Measurements from ENCODE around the gene LILRA1. TPM values are rescaled to one million over a fixed set of nuclear protein-coding genes. Genes with fewer than 3 reads are reported as not detected.
"Not testable (repeated sequence)": the region's sequence is repeated elsewhere in the genome, so short reads cannot be mapped to it uniquely, and the experiment has no call there.

The LILRA1 gene
- not detected in 2 replicates for total RNA-seq (2014; rRNA removed; shearing (Covaris generic))

DNA sequence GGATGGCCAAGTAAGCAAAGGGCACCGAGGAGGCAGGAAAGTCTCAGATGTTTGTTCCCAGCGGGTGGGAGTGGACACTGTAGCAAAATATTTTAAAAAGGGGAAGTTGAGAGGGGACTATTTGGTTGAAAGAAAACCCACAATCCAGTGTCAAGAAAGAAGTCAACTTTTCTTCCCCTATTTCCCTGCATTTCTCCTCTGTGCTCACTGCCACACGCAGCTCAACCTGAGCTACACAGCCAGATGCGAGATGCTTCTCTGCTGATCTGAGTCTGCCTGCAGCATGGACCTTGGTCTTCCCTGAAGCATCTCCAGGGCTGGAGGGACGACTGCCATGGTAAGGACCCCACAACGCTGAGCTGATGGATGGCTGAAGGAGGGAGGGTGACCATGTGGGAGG lies at the start of gene LILRA1:
Gene LILRA1, plus strand, starts transcription at position 188 of the 400 bp plus-strand sequence. CDS start 613 bp downstream, outside the sequence.
- not testable (repeated sequence) for H3K36me3 ChIP-seq (replicated peaks; ENCODE audit: control insufficient read depth, insufficient read depth, low read length); H3K4me3 ChIP-seq (ENCODE audit: insufficient read depth, low read depth, low read length); H3K27me3 ChIP-seq (ENCODE audit: control insufficient read depth, insufficient read depth, low read length); DNase-seq

DNA sequence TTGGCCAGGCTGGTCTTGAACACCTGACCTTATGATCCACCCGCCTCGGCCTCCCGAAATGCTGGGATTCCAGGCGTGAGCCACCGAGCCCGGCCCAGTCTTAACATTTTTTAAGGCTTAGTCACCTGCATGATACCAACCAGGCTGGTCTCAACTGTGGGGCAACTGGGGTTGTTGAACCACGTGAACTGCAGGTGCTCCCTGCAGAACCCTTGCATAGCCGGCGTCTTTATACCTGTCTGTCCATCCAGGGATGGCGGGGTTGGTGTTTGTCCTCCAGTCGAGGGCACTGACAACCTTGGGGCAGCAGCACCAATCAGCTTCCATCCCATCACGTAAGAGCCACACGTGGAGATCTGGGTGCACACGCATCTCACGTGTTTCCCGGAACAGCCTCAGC lies 44.6 kb upstream of the LILRA1 start:
- no peaks in the 10 kb centered on the region for H3K27me3 ChIP-seq (ENCODE audit: control insufficient read depth, insufficient read depth, low read length)
- no peak overlapping the region for H3K4me3 ChIP-seq (ENCODE audit: insufficient read depth, low read depth, low read length)
- no peak for DNase-seq
- H3K36me3 ChIP-seq (replicated peaks; ENCODE audit: control insufficient read depth, insufficient read depth, low read length), result no peaks in the 10 kb centered on the region

DNA sequence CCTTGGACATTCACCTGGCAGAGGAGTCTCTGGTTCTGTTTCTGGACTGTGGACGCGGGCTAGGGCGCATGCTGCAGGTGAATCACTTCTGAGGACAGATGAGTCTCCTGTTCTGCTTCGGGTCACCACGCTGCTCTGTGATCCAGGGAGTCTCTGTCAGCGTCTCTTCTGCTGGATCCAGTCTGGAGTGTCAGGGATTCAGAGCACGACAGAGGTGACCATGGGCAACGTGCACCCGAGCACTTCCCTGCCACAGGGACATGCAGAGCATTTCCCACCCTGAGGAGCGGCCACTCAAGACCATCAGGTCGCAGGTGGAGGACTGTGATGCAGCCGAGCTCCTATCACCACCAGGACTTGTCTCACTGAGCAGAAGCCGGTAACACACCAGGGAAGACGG lies 44.2 kb upstream of the LILRA1 start:
- H3K4me3 ChIP-seq (ENCODE audit: insufficient read depth, low read depth, low read length), result no peak overlapping the region
- no peaks in the 10 kb centered on the region for H3K27me3 ChIP-seq (ENCODE audit: control insufficient read depth, insufficient read depth, low read length)
- no peaks in the 10 kb centered on the region for H3K36me3 ChIP-seq (replicated peaks; ENCODE audit: control insufficient read depth, insufficient read depth, low read length)
- no peak for DNase-seq

DNA sequence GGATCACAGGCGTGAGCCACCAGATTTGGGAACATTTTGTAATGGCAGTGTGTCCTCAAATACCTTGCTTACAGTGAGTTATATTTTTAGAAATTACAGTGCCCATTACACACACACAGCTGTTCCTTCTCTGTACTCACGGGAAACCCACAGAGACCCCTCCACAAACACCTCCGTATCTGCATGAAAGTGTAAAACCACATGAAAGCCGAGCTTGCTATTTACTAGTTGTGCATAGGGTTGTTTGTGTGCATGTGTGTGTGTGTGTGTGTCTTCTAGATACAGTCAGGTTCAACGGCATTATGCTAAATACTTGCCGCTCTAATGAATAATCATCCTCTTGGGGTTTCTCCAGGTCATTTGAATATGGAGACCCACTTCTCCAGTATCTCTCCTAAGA lies 42.1 kb upstream of the LILRA1 start:
- no peak for DNase-seq

DNA sequence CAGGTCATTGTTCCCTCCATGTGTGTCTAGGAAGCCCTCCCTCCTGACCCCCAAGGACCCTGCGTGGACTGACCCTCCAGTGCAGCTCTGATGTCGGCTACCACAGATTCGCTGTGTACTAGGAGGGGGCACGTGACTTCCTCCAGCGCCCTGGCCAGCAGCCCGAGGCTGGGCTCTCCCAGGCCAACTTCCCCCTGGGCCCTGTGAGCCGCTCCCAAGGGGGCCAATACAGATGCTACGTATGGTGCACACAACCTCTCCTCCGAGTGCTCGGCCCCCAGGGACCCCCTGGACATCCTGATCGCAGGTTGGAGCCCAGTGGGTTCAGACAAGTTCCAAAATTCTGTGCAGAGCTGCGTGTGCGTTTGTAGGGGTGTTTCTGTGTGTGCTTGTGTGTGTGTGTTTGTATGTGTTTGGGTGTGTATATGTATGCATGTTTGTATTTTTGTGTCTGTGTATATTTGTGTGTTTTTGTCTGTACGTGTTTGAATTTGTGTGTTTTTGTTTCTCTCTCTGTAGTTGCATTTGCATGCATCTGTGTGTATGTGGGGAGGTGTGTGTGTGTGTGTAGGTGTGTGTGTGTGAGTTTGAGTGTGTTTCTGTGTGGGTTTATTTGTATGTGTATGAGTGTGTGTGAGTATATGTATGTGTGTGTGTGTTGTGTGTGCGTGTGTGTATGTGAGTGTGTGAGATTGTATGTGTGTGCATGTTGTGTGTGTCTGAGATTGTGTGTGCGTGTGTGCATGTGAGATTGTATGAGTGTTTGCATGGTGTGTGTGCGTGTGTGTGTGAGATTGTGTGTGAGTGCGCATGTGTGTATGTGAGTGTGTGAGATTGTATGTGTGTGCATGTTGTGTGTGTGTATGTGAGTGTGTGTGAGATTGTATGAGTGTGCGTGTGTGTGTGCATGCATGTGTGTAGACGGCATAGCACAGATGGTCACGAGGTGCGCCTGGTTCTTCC lies 41.2 kb upstream of the LILRA1 start:
- Histone ChIP-seq H3K27me3 (ENCODE audit: control insufficient read depth, insufficient read depth, low read length) (no peaks in the 10 kb centered on the region), H3K4me3 (ENCODE audit: insufficient read depth, low read depth, low read length) (no peak overlapping the region), H3K36me3 (replicated peaks; ENCODE audit: control insufficient read depth, insufficient read depth, low read length) (no peaks in the 10 kb centered on the region)
- no peak for DNase-seq

More for the DNA sequence above, 42.1 kb upstream of the LILRA1 start:
- Histone ChIP-seq H3K27me3 (ENCODE audit: control insufficient read depth, insufficient read depth, low read length) (no peaks in the 10 kb centered on the region), H3K36me3 (replicated peaks; ENCODE audit: control insufficient read depth, insufficient read depth, low read length) (no peaks in the 10 kb centered on the region), H3K4me3 (ENCODE audit: insufficient read depth, low read depth, low read length) (no peak overlapping the region)

DNA sequence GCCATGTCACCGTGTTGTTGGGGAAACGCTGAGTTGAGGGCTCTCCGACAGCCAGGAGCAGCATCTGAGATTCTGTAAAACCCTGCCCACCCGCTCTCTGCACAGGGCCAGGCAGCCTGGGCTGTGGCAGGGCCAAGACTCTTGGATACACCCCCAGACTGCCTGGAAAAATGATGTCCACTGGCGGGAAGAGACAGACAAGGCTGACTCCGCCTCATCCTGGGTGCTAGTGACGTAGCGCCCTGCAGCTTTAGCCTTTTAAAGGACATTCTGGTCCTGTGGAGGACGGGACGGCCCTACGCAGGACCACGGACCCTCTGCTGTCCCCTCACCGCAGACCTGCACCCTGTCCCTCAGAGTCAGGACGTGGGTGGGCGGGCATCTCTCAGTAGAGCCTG lies 40.5 kb upstream of the LILRA1 start:
- no peak overlapping the region for H3K4me3 ChIP-seq (ENCODE audit: insufficient read depth, low read depth, low read length)
- no peaks in the 10 kb centered on the region for H3K27me3 ChIP-seq (ENCODE audit: control insufficient read depth, insufficient read depth, low read length)
- H3K36me3 ChIP-seq (replicated peaks; ENCODE audit: control insufficient read depth, insufficient read depth, low read length), result no peaks in the 10 kb centered on the region
- DNase-seq, result no peak

DNA sequence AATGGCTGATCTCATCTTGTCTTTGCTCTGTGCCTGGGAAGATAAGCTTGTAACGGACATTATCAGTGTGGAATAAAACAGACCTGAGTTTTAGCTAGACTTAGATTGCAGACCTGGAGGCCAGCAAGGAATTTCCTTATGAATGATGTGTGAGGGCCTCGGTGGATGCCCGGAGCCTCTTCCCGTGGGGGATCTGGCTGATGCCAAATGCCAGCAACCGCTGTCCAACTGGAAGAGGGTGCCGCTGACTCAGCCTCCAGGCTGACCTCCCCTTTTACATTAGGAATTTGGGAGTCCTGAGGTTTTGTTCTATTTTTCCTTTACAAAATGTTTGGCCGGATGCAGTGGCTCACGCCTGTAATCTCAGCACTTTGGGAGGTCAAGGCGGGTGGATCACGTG lies 39.4 kb upstream of the LILRA1 start:
- Histone ChIP-seq H3K36me3 (replicated peaks; ENCODE audit: control insufficient read depth, insufficient read depth, low read length) (no peaks in the 10 kb centered on the region), H3K4me3 (ENCODE audit: insufficient read depth, low read depth, low read length) (no peak overlapping the region), H3K27me3 (ENCODE audit: control insufficient read depth, insufficient read depth, low read length) (no peaks in the 10 kb centered on the region)
- DNase-seq, result no peak

DNA sequence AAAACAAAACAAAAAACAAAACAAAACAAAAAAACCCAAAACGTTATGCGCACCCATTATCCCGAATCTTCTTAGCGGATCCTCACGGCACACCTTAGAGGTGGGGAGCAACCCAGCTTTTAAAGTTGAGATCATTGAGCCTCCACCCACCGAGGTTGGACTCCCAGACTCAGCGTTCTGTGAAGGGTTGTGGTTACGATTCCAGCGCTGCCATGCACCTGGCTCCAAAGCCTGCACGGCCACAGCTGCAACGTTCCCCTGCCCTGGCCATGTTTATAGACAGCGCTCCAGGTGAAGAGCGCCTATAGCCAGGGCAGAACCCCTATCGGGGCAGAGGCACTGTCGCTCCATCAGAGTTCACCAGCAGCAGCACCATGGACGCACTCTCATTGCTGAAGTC lies 38.5 kb upstream of the LILRA1 start:
- H3K36me3 ChIP-seq (replicated peaks; ENCODE audit: control insufficient read depth, insufficient read depth, low read length), result no peaks in the 10 kb centered on the region
- no peak overlapping the region for H3K4me3 ChIP-seq (ENCODE audit: insufficient read depth, low read depth, low read length)
- no peaks in the 10 kb centered on the region for H3K27me3 ChIP-seq (ENCODE audit: control insufficient read depth, insufficient read depth, low read length)
- DNase-seq, result no peak

DNA sequence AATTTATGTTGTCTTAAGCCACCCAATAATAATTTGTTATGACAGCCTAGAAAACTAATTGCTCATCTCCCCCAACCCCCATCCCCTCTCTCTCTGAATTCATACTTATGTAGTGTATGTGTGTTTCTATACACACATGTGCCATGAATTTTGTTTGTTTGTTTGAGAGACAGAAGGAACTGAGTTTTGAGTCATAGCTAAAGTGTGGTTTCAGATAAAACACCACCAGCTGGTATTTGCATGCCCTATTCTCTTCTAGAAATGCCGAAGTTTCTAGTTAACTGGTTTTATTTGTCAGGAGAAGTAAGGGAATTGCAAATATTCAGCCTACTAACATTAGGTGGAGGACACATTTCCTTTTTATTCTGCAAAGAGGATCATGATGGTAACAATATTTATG lies 37.2 kb upstream of the LILRA1 start:
- no peaks in the 10 kb centered on the region for H3K36me3 ChIP-seq (replicated peaks; ENCODE audit: control insufficient read depth, insufficient read depth, low read length)
- DNase-seq, result no peak
- no peak overlapping the region for H3K4me3 ChIP-seq (ENCODE audit: insufficient read depth, low read depth, low read length)
- H3K27me3 ChIP-seq (ENCODE audit: control insufficient read depth, insufficient read depth, low read length), result no peaks in the 10 kb centered on the region

DNA sequence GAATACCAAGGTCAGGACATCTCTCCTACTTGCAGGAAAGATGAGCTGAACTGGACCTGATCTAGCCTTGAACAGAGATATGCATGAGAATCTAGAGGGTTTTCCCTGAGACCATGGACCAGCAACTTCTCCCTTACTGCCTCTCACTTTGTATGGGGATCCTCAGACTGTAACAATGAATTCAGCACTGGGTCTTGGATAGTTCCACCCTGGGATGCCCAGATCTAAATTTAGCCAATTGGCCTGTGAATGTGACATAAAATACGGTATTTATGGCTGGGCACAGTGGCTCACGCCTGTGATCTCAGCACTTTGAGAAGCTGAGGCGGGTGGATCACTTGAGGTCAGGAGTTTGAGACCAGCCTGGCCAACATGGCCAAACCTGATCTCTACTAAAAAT lies 35.1 kb upstream of the LILRA1 start:
- H3K4me3 ChIP-seq (ENCODE audit: insufficient read depth, low read depth, low read length), result no peak overlapping the region
- H3K27me3 ChIP-seq (ENCODE audit: control insufficient read depth, insufficient read depth, low read length), result no peaks in the 10 kb centered on the region
- H3K36me3 ChIP-seq (replicated peaks; ENCODE audit: control insufficient read depth, insufficient read depth, low read length), result no peaks in the 10 kb centered on the region
- DNase-seq, result no peak

DNA sequence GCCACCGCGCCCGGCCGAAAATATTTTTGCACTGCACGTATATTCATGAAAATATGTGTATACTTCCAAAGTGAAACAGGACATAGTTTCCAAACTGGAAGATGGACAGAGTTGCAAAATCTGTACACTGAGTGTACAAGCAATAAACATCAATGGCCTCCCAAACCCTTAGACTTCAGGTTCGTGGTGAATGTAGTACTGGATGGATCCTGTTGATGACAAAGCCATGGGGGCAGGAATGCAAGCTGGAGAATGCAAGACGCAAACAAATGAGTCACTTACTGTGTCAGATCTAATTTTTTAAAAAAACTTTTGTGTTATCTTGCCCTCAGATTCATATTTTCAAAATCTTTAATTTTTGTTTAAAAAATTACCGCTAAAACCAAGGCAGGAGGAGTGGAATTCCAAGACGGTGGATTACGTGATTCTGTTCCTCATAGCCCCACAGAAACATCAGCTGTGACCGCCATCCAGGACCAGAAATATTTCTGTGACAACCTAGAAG lies 32.5 kb upstream of the LILRA1 start:
- no peaks in the 10 kb centered on the region for H3K36me3 ChIP-seq (replicated peaks; ENCODE audit: control insufficient read depth, insufficient read depth, low read length)
- no peak overlapping the region for H3K4me3 ChIP-seq (ENCODE audit: insufficient read depth, low read depth, low read length)
- DNase-seq, result no peak
- H3K27me3 ChIP-seq (ENCODE audit: control insufficient read depth, insufficient read depth, low read length), result no peaks in the 10 kb centered on the region

DNA sequence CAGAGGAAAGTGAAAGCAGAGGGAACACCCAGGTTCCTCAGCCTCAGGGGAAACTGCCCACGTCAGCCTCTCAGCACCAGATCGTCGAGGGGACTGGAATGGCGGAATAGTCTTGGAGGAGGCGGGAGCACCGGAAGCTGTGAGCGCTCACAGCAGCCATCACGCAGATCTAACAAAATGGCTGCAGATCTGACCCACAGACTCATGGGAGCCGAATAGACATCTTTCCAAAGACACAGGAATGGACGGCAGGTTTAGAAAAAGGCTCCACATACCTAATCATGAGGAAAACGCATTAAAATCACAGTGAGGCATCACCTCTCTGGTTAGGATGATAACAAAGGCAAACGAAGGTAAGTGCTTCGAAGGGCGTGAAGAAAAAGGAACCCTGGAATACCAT lies 31.6 kb upstream of the LILRA1 start:
- H3K27me3 ChIP-seq (ENCODE audit: control insufficient read depth, insufficient read depth, low read length), result no peaks in the 10 kb centered on the region
- H3K36me3 ChIP-seq (replicated peaks; ENCODE audit: control insufficient read depth, insufficient read depth, low read length), result no peaks in the 10 kb centered on the region
- H3K4me3 ChIP-seq (ENCODE audit: insufficient read depth, low read depth, low read length), result no peak overlapping the region
- no peak for DNase-seq

DNA sequence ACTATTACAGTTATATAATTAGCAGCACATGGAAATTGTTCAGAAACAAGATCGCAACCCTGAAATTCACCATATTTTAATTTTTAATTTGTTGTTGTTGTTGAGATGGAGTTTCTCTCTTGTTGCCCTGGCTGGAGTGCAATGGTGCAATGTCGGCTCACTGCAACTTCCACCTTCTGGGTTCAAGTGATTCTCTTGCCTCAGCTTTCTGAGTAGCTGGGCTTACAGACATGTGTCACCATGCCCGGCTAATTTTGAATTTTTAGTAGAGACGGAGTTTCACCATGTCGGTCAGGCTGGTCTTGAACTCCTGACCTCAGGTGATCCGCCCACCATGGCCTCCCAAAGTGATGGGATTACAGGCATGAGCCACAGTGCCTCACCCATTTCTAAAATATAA lies 30.2 kb upstream of the LILRA1 start:
- H3K36me3 ChIP-seq (replicated peaks; ENCODE audit: control insufficient read depth, insufficient read depth, low read length); H3K27me3 ChIP-seq (ENCODE audit: control insufficient read depth, insufficient read depth, low read length); H3K4me3 ChIP-seq (ENCODE audit: insufficient read depth, low read depth, low read length); DNase-seq: not testable (repeated sequence)

DNA sequence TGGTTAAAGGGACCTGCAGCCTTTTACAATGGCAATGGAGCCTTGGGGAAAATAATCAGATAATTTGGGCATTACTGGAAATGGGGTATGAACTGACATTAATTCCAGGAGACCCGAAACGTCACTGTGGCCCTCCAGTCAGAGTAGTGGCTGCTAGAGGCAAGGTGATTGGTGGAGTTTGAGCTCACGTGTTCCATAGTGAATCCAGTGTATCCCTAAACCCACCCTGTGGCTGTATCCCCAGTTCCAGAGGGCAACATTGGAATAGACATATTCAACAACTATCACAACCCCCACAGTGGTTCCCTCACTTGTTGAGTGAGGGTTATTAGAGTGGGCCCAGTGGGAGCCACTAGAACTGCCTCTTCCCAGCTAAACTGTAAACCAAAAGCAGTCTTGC lies 23.1 kb upstream of the LILRA1 start:
- Histone ChIP-seq H3K36me3 (replicated peaks; ENCODE audit: control insufficient read depth, insufficient read depth, low read length) (no peaks in the 10 kb centered on the region), H3K27me3 (ENCODE audit: control insufficient read depth, insufficient read depth, low read length) (no peaks in the 10 kb centered on the region), H3K4me3 (ENCODE audit: insufficient read depth, low read depth, low read length) (no peak overlapping the region)

More for the DNA sequence above, 23.1 kb upstream of the LILRA1 start:
- no peak for DNase-seq

All from H7 (cell line).